Measurements from ENCODE around the gene ADCY10.

The ADCY10 gene

DNA sequence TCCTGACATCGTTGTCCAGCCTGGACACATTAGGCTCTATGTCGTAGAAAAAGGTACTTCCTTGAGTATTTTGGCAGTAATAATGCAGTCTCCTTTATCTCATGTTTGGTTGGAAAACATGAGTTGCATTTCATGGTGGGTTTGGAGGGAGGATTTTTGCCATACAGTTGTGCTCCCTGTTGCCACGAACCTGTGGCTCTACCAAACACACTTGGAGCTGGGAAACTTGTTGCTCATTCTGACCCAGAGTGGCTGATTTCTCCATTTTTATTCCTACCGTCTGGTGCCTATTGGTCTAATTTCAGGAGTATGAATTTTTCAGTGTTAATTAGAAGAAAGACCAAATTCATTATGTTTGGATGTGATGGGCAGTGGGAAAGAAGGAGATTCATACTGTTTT is 141.5 kb downstream of the ADCY10 start:
- no peak for DNase-seq

DNA sequence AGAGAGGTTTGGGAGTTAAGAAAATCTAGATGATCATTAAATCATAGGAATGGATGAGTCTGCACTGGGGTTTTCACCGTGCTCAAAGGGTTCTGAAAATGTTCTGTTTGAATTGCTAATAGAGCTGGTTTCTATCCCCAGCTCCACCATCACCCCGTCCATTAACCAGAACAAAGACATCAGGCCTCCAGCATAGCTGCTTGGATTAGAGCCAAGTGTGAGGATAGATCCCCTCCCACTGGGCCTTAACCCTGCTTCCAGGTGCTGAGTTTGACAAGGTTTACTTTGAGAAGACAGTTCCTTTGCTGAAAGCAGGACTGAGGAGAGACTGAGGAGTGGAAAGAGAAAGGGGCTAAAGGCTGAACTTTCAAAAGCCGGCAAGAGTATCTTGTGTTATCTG is 143.8 kb downstream of the ADCY10 start:
- DNase-seq = no peak

DNA sequence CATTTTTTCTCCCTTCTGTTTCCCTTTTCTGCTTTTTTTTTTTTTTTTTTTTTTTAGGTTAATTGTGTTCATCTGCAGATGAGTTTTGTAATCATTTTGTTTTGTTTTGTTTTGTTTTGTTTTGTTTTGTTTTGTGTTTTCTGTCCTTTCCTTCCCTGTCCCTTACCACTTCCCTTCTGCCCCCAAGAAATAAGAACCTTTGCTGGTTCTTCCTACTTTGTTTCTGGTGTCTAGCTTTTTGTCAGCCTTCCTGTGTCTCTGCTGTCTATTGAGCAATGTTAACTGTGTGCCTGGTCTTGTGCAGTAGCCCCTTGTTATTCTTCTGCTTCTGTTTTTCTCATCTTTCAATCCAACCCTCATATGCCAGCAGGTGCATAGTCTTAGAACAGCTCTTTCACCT is 146.2 kb downstream of the ADCY10 start:
- DNase-seq = no peak

DNA sequence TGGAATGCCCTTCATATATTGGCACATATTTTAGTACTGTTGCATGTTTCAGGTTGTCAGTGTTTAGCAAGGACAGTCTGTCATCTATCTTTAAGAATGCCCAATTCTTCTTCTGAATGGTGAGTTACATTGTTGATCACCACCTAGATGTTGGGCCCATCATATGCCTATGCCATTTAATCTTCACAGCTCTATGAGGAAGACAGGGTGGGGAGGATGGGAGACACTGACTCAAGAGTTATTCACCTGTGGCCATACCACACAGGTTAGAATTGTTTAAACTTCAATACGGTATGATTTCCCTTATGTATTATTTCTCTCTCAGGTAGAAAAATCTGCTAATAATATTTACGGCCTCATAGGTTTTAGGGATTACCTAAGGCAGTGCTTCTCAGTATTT is 147.4 kb downstream of the ADCY10 start:
- DNase-seq = no peak

DNA sequence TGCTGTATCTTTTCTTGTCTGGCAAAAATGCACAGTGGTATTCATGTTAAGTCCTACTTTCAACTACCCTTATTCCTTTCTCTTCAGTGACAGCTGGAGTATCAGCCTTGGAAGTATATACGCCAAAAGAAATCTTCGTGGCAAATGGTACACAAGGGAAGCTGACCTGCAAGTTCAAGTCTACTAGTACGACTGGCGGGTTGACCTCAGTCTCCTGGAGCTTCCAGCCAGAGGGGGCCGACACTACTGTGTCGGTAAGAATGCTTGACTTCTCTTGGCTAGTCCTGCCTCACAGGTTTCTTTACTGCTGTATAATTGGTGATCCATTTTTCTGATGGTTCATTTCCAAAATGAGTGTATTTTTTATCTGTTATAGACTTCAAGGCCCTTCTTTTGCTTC is 148.4 kb downstream of the ADCY10 start:
- DNase-seq = no peak

DNA sequence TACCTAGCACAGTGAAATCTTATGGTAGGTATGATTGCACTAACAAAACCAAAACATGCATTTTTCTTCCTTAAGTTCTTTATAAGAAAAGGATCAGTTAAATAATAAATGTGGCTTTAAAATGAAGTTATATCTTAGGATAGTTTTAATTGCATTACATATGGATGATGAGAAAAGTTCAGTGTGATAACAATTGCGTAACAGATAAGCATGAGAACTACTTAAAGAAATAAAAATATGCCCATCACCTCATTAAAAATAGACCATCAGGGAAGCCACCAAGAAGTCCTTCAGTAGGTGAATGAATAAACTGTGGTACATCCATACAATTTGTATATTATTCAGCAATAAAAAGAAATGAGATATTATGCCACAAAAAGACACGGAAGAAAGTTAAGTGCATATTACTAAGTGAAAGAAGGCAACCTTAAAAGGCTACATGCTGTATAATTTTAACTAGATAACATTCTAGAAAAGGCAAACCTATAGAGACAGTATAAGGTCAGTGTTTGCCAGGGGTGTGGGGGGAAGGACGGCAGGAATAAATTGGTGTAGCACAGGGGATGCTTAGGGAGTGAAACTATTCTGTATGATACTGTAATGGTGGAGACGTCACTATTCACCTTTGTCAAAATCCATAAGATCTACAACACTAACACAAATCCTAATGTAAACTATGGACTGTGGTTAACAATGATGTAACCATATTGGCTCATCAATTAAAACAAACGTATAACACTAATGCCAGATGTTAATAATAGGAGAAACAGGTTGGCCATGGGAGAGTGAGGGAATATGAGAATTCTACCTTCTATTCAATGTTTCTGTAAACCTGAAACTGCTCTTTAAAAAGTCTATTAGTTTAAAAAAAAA is 149.2 kb downstream of the ADCY10 start:
- DNase-seq = no peak

DNA sequence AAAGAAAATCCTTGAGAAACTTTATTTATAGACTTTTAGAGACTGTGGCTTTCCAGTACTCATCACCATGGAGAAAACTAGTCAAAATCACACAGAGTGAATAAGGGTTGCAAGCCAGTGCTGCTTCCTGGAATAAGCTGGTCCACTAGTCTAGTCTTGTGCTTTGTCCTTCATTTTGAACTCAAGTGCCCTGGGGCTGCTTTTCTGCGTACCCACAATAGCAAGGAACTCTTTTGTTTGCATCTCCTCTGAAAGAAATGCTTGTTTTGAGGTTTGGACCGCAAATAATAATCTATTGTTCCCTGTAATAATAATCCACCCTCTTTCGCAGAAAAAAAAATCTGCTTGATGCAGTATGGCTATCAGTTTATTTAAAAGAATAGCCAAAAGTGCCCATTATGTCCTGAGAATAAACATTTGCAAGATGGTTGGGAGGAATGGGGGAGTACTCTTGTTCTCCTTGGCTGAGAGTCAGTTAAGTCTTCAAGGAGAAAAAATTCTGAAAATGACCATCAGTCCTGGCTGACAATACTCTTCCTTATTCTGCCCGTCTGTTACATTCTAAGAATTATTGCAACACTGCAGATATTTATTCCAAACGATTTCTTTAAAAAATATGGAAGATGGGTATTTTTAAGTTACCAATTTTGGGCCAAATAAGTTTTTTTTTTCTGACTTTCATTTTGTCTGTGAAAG is 150.3 kb downstream of the ADCY10 start:
- DNase-seq = no peak

DNA sequence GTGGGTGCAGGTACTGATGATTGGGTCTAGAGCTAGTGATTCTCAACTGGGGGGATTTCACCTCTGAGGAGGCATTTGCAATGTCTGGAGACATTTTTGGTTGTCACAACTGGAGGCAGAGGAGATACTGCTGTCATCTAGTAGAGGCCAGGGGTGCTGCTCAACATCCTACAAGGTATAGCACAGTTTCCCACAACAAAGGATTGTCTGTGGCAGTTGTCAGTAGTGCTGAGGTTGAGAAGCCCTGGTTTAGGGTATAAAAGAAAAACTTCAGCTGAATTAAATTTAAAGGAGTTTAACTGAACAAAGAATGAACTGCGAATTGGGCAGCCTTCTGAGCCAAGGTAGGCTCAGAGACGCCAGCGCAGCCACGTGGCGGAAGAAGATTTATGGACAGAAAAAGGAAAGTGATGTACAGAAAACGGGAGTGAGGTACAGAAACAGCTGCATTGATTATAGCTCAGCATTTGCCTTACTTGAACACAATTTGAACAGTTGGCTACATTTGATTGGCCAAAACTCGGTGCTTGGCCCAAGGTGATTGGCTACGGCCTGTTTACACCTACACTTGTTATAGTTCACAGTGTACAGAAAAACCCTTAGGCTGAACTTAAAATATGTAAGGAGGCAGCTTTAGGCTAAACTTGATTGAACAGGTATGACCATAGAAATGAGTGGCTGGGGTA is 151.7 kb downstream of the ADCY10 start:
- no peak for DNase-seq

DNA sequence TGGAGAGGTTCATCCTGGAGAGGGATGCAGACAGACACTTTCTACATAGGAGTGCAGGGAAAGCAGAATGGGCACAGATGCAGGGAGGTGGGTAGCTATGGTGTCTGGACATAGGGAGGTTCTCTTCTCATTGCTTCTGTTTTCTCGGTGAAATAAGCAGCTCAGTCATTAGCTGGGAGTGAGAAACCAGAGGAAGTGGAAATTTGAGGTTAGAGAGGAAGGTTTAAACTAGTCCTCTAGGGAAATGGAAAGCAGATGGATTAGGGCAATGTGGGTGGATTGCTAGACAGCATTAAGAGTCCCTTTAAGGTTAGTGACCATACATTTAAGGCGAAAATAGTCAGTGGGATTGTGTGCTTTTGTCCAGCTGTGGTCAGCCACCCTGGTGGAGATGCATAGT is 152.5 kb downstream of the ADCY10 start:
- no peak for DNase-seq
